B cell (primary cell): Measurements from ENCODE around the gene RMP24.

Source experiments
- CTCF ChIP-seq: fragments of 200-600 bp; IDR thresholded peaks from one replicate; pipeline ENCODE4 v1.8.0; 2022; ENCODE audit warnings: antibody characterized with exemption, mild to moderate bottlenecking
- EZH2 ChIP-seq: IDR thresholded peaks from 2 replicates; pipeline ENCODE4 v1.6.1; 2012; ENCODE audit warnings: borderline replicate concordance, low read depth, mild to moderate bottlenecking, moderate library complexity, low read length; ENCODE audit not compliant: insufficient read depth, poor library complexity, severe bottlenecking

DNA sequence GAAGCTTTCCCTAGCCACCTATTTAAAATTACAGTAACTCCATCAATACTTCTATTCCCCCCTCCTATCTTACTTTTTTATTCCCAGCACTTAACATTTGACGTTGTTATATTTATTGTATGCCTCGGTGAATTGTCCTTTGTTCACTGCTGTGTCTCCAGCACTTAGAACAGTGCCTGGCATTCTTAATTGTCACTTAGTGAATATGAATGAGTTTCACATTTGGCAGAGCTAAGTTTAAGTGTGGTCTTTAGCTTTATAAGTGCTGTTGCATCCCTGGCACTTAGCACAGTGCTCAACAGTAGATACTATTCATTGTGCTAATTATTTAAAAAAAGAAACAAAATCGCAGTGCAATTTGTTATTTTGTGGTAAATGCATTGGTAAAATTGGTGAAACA lies 1.7 kb downstream of the RMP24 start:
- TF ChIP-seq CTCF (no peak), EZH2 (no peak)
